Kidney (tissue), 14 donors: ENCODE results near the gene TLL2. TPM values are rescaled to one million over a fixed set of nuclear protein-coding genes. Genes with fewer than 3 reads are reported as not detected.

Source experiments
- DNase-seq, 5 donors: peaks; one replicate each; pipeline ENCODE4 v3.0.0-alpha.2; 2013 to 2020
- FAIRE-seq: peaks from 2 replicates; lab custom pipeline; 2012; peaks lifted over from hg19 to GRCh38; lab: Jason Lieb, UNC
- H3K27ac ChIP-seq, 2 donors: one replicate each; pipeline ENCODE4 v1.7.0; 2013; ENCODE audit warnings: low read depth in 2 of 2, low read length in 2 of 2, inconsistent platforms in 1 of 2
- H3K27me3 ChIP-seq: one replicate; pipeline ENCODE4 v1.7.1; 2013; ENCODE audit warnings: low read length, inconsistent platforms; ENCODE audit not compliant: control insufficient read depth, insufficient read depth
- H3K36me3 ChIP-seq, 3 donors: one replicate each; pipeline versions ENCODE4 v1.7.0 to v1.7.1; 2013; ENCODE audit warnings: low read length in 3 of 3, control low read depth in 1 of 3, inconsistent platforms in 1 of 3; ENCODE audit not compliant: insufficient read depth in 3 of 3, control insufficient read depth in 2 of 3
- H3K4me1 ChIP-seq, 3 donors: one replicate each; pipeline versions ENCODE4 v1.7.0 to v1.7.1; 2013; ENCODE audit warnings: low read length in 3 of 3, inconsistent platforms in 1 of 3, low read depth in 1 of 3; ENCODE audit not compliant: control insufficient read depth in 2 of 3, insufficient read depth in 2 of 3
- H3K4me3 ChIP-seq, 3 donors: one replicate each; pipeline versions ENCODE4 v1.7.0 to v1.8.1; 2013; ENCODE audit warnings: low read length in 3 of 3, control low read depth in 1 of 3, inconsistent platforms in 1 of 3
- H3K9ac ChIP-seq, 3 donors: one replicate each; pipeline versions ENCODE4 v1.7.0 to v1.7.1; 2013; ENCODE audit warnings: low read length in 3 of 3, control low read depth in 1 of 3, inconsistent platforms in 1 of 3
- H3K9me3 ChIP-seq, 3 donors: one replicate each; pipeline versions ENCODE4 v1.7.0 to v1.7.1; 2013; ENCODE audit warnings: low read length in 3 of 3, control low read depth in 1 of 3, inconsistent platforms in 1 of 3; ENCODE audit not compliant: control insufficient read depth in 2 of 3, insufficient read depth in 1 of 3
- intact Hi-C: fragments of 100-400 bp; cut with DNase I; formaldehyde crosslinking; loops from one replicate; pipeline ENCODE4 v1.11.1; 2022
- polyA plus RNA-seq: library from polyadenylated mRNA; stranded (reverse); fragments of 350-450 nt; fragmentation: Illumina TruSeq; extraction: RNeasy Lipid Tissue Mini Kit (QIAGEN cat#74804); gene quantifications from one replicate; pipeline ENCODE4 v1.2.3, GENCODE V29; 2014; ENCODE audit warnings: low read depth, low replicate concordance; ENCODE audit not compliant: insufficient read depth
- total RNA-seq: library from RNA; stranded (reverse); fragmentation: NEBNext Ultra II Directional; extraction: Animal tissue kit (Norgen Biotek cat#: 25700); gene quantifications from one replicate; pipeline ENCODE4 v1.2.1, GENCODE V29; 2021
- TF ChIP-seq, protein P1 (sequence below): IDR thresholded peaks from 3 replicates; pipeline ENCODE4 v1.5.1; 2012; ENCODE audit warnings: mild to moderate bottlenecking, moderate library complexity, borderline replicate concordance; ENCODE audit not compliant: insufficient read depth; ENCODE audit errors: extremely low read depth
- donor health status: control.
- donor health status: control.
- donor health status: control.
- donor health status: control.
- donor health status: control.
- donor health status: DM: yes; HTN: yes; CAD: no.
- donor health status: Normal renal cell carcinoma (clear cell type).

Gene TLL2
- total and polyA plus RNA-seq, 2 donors from 2014 or later = 0.39 to 0.98 TPM

DNA sequence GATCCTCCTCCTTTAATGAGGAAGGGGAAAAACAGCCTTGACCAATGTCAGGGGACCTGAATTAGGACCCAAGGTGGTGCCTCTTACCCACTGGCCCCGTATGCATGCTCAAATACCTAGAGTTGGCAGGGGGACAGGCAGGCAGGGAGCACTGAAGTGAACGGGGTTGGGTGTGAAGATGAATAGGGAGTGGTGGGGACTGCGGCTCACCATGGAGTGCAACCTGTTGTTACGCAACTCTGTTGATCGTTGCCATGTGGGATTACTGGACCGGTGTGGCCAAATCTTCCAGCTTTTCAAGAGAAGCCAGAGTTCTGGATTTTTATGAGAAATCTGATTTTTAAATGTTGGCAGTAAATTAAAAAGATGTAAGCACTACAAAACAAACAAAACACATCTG lies 48.1 kb downstream of the TLL2 start:
- Histone ChIP-seq H3K9me3 (no peaks in the 10 kb centered on the region), H3K36me3 (no peaks in the 10 kb centered on the region), H3K27ac (no peak overlapping the region), H3K9ac (no peak overlapping the region), H3K4me3 (no peak overlapping the region), H3K4me1 (no peaks in the 10 kb centered on the region), H3K27me3 (no peaks in the 10 kb centered on the region)
- TF ChIP-seq, protein P1, sequence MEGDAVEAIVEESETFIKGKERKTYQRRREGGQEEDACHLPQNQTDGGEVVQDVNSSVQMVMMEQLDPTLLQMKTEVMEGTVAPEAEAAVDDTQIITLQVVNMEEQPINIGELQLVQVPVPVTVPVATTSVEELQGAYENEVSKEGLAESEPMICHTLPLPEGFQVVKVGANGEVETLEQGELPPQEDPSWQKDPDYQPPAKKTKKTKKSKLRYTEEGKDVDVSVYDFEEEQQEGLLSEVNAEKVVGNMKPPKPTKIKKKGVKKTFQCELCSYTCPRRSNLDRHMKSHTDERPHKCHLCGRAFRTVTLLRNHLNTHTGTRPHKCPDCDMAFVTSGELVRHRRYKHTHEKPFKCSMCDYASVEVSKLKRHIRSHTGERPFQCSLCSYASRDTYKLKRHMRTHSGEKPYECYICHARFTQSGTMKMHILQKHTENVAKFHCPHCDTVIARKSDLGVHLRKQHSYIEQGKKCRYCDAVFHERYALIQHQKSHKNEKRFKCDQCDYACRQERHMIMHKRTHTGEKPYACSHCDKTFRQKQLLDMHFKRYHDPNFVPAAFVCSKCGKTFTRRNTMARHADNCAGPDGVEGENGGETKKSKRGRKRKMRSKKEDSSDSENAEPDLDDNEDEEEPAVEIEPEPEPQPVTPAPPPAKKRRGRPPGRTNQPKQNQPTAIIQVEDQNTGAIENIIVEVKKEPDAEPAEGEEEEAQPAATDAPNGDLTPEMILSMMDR = no peak
- no peak for FAIRE-seq
- intact Hi-C loops = no loop called here
- DNase-seq = peak in 1 of 5 donors; percentile 12

DNA sequence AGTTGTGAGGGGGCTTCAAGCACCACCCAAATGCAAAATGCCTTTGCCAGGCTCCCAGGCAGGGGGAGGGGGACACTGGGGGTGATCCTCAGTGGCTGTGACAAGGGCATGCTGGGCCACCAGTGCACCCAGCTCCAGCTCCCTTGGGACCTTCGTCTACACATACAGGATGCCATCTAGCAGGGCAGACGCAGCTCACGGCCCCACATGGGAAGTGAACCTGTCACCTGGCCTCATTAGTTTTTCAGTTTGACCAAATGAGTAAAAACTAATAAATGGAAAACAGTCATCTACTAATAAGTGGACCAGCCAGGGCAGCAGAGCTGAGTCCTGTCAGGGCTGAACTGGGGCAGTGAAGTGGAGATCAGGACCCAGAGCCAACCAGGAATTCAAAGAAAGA lies 50.2 kb downstream of the TLL2 start:
- H3K4me3 ChIP-seq = no peak overlapping the region
- no peak for FAIRE-seq
- H3K9ac ChIP-seq = no peak overlapping the region
- TF ChIP-seq, protein P1 = no peak
- no peaks in the 10 kb centered on the region for H3K36me3 ChIP-seq
- H3K27ac ChIP-seq = no peak overlapping the region
- no peaks in the 10 kb centered on the region for H3K9me3 ChIP-seq
- DNase-seq = no peak
- no peaks in the 10 kb centered on the region for H3K27me3 ChIP-seq
- intact Hi-C loops = no loop called here
- H3K4me1 ChIP-seq = no peaks in the 10 kb centered on the region

DNA sequence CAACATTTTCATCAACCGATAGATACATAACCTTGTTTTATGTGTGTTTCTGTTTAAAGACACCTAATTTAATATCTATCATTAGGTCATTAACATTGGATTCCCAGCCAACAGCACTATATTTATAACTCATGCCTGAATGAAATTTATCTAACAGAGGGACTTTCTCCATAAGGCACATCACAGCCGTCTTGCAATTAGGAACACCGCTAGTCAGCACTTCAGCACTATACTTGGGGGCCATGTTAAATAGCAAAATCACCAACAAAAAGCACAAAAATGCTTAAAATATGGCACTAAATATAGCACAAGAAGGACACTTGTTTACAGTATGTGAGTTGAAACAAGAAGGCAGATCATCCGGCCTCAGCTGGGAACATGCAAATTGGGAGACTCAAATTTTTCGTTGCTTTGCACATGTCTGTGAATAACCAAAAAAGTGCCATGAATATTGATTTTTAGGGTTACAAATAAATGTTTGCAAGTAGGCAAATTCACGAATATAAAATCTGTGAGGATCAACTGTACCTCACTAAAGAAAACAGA lies 51.0 kb downstream of the TLL2 start:
- Histone ChIP-seq H3K9me3 (no peaks in the 10 kb centered on the region), H3K36me3 (no peaks in the 10 kb centered on the region), H3K4me1 (no peaks in the 10 kb centered on the region), H3K9ac (no peak overlapping the region), H3K27ac (no peak overlapping the region), H3K27me3 (no peaks in the 10 kb centered on the region), H3K4me3 (no peak overlapping the region)
- TF ChIP-seq, protein P1 = no peak
- DNase-seq = no peak
- FAIRE-seq = no peak
- intact Hi-C loops = no loop called here

DNA sequence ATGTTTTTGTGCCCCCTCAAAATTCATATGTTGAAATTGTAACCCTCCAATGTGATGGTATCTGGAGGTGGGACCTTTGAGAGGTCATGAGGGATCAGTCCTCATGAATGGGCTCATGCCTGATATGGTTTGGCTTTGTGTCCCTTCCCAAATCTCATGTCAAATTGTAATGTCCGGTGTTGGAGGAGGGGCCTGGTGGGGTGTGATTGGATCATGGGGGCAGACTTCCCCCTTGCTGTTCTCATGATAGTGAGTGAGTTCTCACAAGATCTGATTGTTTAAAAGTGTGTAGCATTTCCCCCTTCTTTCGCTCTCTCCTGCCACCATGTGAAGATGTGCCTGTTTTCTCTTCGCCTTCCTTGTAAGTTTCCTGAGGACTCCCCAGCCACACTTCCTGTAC lies 53.4 kb downstream of the TLL2 start:
- H3K9ac ChIP-seq = no peak overlapping the region
- intact Hi-C loops = no loop called here
- H3K27ac ChIP-seq = no peak overlapping the region
- H3K4me1 ChIP-seq = no peaks in the 10 kb centered on the region
- TF ChIP-seq, protein P1 = no peak
- no peaks in the 10 kb centered on the region for H3K27me3 ChIP-seq
- no peaks in the 10 kb centered on the region for H3K9me3 ChIP-seq
- no peaks in the 10 kb centered on the region for H3K36me3 ChIP-seq
- FAIRE-seq = no peak
- no peak overlapping the region for H3K4me3 ChIP-seq
- DNase-seq = peak in 1 of 5 donors; percentile 5
